ENCODE data around the gene TRAF6.

DNA sequence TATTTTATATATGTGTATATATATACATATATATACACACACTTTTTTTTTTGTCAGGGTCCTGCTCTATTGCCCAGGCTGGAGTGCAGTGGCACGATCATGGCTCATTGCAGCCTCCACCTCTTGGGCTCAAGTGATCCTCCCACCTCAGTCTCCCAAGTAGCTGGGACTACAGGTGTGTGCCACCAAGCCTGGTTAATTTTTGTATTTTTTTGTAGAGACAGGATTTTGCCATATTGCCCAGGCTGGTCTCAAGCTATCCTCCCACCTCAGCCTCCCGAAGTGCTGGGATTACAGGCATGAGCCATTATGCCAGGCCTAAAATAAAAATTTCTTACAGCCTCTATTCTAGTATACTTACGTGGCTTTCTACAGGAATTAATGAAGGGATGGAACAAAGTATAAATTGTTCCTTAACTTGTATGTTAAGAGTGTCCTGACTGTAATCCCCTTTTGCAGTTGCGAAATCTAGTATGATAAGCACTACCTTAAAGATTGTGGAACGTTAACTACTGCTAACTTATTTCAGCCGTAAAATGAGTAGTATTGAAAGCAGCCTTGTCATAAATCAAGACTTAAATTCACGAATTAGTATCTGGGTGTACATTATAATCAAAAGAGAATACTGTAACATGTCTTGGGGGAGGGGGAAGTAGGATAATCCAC is 2.1 kb downstream of the TRAF6 start:
- TF ChIP-seq, protein P1, sequence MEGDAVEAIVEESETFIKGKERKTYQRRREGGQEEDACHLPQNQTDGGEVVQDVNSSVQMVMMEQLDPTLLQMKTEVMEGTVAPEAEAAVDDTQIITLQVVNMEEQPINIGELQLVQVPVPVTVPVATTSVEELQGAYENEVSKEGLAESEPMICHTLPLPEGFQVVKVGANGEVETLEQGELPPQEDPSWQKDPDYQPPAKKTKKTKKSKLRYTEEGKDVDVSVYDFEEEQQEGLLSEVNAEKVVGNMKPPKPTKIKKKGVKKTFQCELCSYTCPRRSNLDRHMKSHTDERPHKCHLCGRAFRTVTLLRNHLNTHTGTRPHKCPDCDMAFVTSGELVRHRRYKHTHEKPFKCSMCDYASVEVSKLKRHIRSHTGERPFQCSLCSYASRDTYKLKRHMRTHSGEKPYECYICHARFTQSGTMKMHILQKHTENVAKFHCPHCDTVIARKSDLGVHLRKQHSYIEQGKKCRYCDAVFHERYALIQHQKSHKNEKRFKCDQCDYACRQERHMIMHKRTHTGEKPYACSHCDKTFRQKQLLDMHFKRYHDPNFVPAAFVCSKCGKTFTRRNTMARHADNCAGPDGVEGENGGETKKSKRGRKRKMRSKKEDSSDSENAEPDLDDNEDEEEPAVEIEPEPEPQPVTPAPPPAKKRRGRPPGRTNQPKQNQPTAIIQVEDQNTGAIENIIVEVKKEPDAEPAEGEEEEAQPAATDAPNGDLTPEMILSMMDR (optimal IDR thresholded peaks at IDR 0.05 in 1 of 3, IDR thresholded peaks at IDR 0.05 in 1 of 3, conservative IDR thresholded peaks at IDR 0.05 in 1 of 3; ENCODE audit: extremely low read depth in 1 of 3, insufficient read depth in 2 of 3, low read length in 3 of 3) = no peak
- no peak for TF ChIP-seq EZH2 (IDR thresholded peaks at IDR 0.05; ENCODE audit: low read length)

All from keratinocyte (primary cell).